ENCODE measurements around the gene BTN3A1. TPM values are rescaled to one million over a fixed set of nuclear protein-coding genes. Genes with fewer than 3 reads are reported as not detected.

The BTN3A1 gene
- total and polyA plus RNA-seq, 7 donors, result 3.0 to 33.5 (median 9.8) TPM

DNA sequence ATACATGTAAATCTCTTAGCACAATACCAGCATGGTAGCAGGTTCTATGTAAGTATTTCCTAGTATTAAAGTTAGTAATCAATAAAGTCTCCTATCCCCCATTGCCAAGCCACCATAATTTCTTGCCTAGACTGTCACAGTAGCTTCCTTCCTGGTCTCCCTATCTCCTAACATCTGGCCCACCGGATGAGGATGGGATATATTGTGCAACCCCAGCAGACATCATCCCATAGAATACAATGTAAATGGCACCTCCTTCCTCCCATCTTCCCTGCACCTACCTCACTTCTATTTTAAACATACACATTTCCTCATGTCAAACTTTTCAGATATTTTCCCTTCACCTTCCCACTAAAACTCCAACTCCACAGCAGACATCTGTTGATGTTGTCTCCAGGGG is 3.5 kb upstream of the BTN3A1 start:
- no peak for DNase-seq
- Histone ChIP-seq H3K27me3 (no peaks in the 10 kb centered on the region), H3K27ac (no peak overlapping the region), H3K9me3 (no peaks in the 10 kb centered on the region), H3K36me3 (no peaks in the 10 kb centered on the region), H3K4me1 (peaks cover 0 to 17% (median 14%) of the 10 kb centered on the region in 4 donors), H3K4me3 (no peak overlapping the region)
- WGBS, 2 donors, result 84 to 91% methylated on average over 1 of the region's 1 CpG
- no peak for TF ChIP-seq EP300 (IDR thresholded peaks at IDR 0.05)
- TF ChIP-seq POLR2A (IDR thresholded peaks at IDR 0.05), result no peak
- TF ChIP-seq, protein P1, sequence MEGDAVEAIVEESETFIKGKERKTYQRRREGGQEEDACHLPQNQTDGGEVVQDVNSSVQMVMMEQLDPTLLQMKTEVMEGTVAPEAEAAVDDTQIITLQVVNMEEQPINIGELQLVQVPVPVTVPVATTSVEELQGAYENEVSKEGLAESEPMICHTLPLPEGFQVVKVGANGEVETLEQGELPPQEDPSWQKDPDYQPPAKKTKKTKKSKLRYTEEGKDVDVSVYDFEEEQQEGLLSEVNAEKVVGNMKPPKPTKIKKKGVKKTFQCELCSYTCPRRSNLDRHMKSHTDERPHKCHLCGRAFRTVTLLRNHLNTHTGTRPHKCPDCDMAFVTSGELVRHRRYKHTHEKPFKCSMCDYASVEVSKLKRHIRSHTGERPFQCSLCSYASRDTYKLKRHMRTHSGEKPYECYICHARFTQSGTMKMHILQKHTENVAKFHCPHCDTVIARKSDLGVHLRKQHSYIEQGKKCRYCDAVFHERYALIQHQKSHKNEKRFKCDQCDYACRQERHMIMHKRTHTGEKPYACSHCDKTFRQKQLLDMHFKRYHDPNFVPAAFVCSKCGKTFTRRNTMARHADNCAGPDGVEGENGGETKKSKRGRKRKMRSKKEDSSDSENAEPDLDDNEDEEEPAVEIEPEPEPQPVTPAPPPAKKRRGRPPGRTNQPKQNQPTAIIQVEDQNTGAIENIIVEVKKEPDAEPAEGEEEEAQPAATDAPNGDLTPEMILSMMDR (IDR thresholded peaks at IDR 0.05), result no peak
- no peak for TF ChIP-seq POLR2AphosphoS5 (IDR thresholded peaks at IDR 0.05)
- intact Hi-C loops (cut with DNase I), result no loop called here

DNA sequence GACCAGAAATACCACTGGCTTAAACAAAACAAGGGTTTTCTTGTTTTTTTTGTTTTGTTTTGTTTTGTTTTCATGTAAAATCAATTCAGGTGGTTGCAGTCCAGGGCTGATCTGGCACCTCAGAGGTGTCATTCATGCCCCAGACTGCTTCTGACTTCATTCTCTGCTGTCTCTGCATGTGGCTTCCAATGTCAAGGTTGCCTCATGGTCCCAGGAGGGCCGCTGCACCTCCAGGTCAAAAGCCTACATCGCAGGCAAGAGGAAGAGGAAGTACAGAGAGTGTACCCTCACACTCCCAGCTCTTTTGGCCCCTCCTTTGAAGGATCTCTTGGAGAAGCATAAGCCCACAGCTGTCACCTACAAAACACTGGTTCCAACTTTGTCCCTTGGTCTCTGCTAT is 1.4 kb upstream of the BTN3A1 start:
- Histone ChIP-seq H3K4me3 (no peak overlapping the region), H3K27me3 (no peaks in the 10 kb centered on the region), H3K27ac (no peak overlapping the region), H3K36me3 (peaks cover 0 to 4% (median 1%) of the 10 kb centered on the region in 4 donors), H3K4me1 (peaks cover 0 to 24% (median 15%) of the 10 kb centered on the region in 4 donors), H3K9me3 (no peaks in the 10 kb centered on the region)
- 62 to 86% methylated on average over 2 of the region's 2 CpGs for WGBS, 2 donors
- intact Hi-C loops (cut with DNase I), result no loop called here
- TF ChIP-seq POLR2A (IDR thresholded peaks at IDR 0.05) (no peak), POLR2AphosphoS5 (IDR thresholded peaks at IDR 0.05) (no peak), EP300 (IDR thresholded peaks at IDR 0.05) (no peak)
- TF ChIP-seq, protein P1 (IDR thresholded peaks at IDR 0.05), result no peak
- DNase-seq, result no peak

DNA sequence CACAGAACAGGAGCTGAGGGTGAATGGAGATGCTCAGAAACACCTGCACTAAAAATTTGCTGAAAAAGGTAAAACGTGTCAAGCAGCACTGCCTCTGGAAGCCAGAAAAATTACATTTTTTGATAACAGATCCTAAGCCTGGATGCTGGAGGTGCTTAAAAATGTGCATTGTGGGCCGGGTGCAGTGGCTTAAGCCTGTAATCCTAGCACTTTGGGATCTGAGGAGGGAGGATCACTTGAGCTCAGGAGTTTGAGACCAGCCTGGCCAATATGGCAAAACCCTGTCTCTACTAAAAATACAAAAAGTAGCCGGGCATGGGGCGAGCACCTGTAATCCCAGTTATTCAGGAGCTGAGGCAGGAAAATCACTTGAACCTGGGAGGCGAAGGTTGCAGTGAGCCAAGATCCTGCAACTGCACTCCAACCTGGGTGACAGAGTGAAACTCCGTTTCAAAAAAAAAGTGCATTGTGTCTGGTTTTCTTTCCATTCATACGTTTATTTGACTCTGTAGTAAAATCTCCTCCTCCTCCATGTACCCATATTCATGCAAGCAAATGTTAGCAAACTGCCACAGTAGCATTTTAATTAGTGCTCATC is 587 bp upstream of the BTN3A1 start:
- intact Hi-C loops (cut with DNase I), result no loop called here
- WGBS, 2 donors, result 47 to 57% methylated on average over 7 of the region's 7 CpGs
- peak overlapping the region; percentile 48 to 57 (median 54) for H3K4me3 ChIP-seq

DNA sequence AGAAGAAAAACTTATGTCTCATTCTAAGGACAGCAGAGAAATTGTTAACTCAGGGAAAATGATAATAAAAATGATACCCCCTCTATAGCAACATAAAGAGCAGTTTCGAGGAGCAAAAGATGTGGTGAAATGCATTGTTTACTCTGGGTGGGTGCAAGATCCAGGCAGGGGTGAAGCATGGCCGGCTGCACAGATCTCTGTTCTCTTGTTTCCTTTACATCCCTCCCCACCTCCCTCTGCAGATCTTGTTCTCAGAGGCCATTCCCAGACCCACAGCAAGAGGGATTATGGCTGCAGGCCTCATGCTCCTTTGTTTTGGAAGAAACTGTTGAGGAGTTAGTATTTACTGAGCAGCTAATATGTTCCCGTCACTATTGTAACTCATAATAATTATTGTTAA is 1.8 kb downstream of the BTN3A1 start:
- no peak for DNase-seq
- peaks cover 0 to 29% (median 4%) of the 10 kb centered on the region in 4 donors for H3K36me3 ChIP-seq
- intact Hi-C loops (cut with DNase I), result no loop called here
- peaks cover 0 to 24% (median 15%) of the 10 kb centered on the region in 4 donors for H3K4me1 ChIP-seq
- 60 to 64% methylated on average over 3 of the region's 3 CpGs for WGBS, 2 donors
- TF ChIP-seq EP300 (IDR thresholded peaks at IDR 0.05), result no peak
- TF ChIP-seq, protein P1 (IDR thresholded peaks at IDR 0.05), result no peak
- no peak for TF ChIP-seq POLR2AphosphoS5 (IDR thresholded peaks at IDR 0.05)
- no peak for TF ChIP-seq POLR2A (IDR thresholded peaks at IDR 0.05)
- H3K4me3 ChIP-seq, result no peak overlapping the region
- H3K27ac ChIP-seq, result no peak overlapping the region
- H3K9me3 ChIP-seq, result no peaks in the 10 kb centered on the region
- no peaks in the 10 kb centered on the region for H3K27me3 ChIP-seq

More for the DNA sequence above, 587 bp upstream of the BTN3A1 start:
- no peak for DNase-seq
- Histone ChIP-seq H3K4me1 (peaks cover 0 to 24% (median 15%) of the 10 kb centered on the region in 4 donors), H3K9me3 (no peaks in the 10 kb centered on the region), H3K27ac (peak overlapping the region; percentile 81 to 87 (median 84)), H3K27me3 (no peaks in the 10 kb centered on the region), H3K36me3 (peaks cover 0 to 6% (median 2%) of the 10 kb centered on the region in 4 donors)
- TF ChIP-seq POLR2A (IDR thresholded peaks at IDR 0.05) (no peak), EP300 (IDR thresholded peaks at IDR 0.05) (no peak), POLR2AphosphoS5 (IDR thresholded peaks at IDR 0.05) (no peak)
- TF ChIP-seq, protein P1 (IDR thresholded peaks at IDR 0.05), result no peak

Measured in sigmoid colon (tissue), 7 donors.